Measurements from ENCODE around the gene SRCAP.

SRCAP gene

DNA sequence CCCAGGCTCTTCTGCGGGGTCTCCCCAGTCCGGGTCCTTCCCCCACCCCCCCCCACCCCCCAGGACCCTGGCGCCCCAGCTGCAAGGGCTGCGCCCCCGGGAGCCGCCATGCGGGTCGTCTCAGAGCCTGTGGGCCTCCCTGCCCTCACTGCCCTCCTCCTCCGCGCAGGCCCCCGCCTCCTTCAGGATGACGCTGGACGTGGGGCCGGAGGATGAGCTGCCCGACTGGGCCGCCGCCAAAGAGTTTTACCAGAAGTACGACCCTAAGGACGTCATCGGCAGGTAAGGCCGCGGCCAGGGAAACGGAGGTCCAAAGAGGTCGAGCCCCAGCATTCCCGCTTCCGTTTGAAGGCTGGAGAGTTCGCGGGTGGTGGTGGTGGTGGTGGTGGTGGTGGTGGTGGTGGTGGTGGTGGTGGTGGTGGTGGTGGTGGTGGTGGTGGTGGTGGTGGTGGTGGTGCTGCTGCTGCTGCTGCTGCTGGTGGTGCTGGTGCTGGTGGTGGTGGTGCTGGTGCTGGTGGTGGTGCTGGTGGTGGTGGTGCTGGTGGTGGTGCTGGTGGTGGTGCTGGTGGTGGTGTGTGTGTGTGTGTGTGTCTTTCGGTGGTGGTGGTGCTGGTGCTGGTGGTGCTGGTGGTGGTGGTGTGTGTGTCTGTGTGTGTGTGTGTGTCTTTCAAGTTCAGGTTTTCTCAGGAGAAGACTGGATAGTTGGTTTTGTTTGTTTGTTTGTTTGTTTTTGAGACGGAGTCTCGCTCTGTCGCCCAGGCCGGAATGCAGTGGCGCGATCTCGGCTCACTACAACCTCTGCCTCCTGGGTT, 49.9 kb downstream of the SRCAP start:
- Histone ChIP-seq H3K9me3 (ENCODE audit: control insufficient read depth, insufficient read depth, low read length) (no peaks in the 10 kb centered on the region), H3K4me3 (ENCODE audit: low read depth, low read length) (peak overlapping the region; percentile 72), H3K27me3 (ENCODE audit: control insufficient read depth, insufficient read depth, low read length) (no peaks in the 10 kb centered on the region), H3K36me3 (ENCODE audit: control insufficient read depth, insufficient read depth, low read length) (peaks cover 54% of the 10 kb centered on the region), H3K27ac (ENCODE audit: low read depth, low read length) (peak overlapping the region; percentile 80), H3K9ac (ENCODE audit: low read depth, low read length) (no peak overlapping the region), H3K4me1 (ENCODE audit: control insufficient read depth, insufficient read depth, low read length) (no peaks in the 10 kb centered on the region)

DNA sequence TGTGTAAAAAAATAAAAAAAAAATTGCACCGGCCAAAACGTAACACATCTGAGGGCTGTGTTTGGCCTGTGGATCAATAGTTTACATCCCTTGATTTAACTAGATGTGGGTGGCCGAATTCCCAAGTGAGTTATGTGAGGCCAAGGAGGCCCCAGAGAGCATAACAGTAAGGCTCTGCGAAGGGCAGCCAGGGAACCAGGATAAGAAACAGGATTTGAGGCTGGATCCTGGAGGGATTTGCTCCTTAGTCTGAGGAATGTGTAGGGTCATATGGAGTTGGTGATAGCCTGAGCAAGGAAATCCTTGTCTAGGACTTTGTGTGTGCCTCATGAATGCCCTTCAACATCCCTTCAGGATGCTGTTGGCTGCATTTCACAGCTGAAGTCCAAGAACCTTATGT, 51.2 kb downstream of the SRCAP start:
- no peaks in the 10 kb centered on the region for H3K4me1 ChIP-seq (ENCODE audit: control insufficient read depth, insufficient read depth, low read length)
- H3K4me3 ChIP-seq (ENCODE audit: low read depth, low read length), result no peak overlapping the region
- no peaks in the 10 kb centered on the region for H3K27me3 ChIP-seq (ENCODE audit: control insufficient read depth, insufficient read depth, low read length)
- H3K27ac ChIP-seq (ENCODE audit: low read depth, low read length), result no peak overlapping the region
- H3K9ac ChIP-seq (ENCODE audit: low read depth, low read length), result no peak overlapping the region
- no peaks in the 10 kb centered on the region for H3K9me3 ChIP-seq (ENCODE audit: control insufficient read depth, insufficient read depth, low read length)
- H3K36me3 ChIP-seq (ENCODE audit: control insufficient read depth, insufficient read depth, low read length), result peaks cover 51% of the 10 kb centered on the region

DNA sequence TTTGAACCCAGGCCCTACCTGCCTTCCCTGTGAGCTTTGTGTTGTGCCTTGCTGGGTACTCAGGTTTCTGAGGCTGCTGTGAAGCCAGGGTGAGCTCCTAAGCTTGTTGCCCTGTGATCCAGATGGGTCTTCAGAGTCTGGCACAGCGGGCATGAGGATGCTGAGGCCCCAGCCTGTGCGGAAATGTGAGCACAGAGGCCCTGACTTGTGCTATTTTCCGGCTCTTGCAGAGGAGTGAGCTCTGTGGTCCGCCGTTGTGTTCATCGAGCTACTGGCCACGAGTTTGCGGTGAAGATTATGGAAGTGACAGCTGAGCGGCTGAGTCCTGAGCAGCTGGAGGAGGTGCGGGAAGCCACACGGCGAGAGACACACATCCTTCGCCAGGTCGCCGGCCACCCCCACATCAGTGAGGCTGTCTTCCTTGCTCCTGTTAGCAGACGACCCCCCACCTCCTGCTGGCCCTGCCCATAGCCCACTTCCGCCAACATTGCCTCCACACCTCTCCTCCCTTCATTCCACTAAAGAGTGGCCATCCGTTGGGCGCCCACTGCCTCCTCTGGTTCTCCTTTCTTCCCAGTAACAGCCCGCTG, 52.0 kb downstream of the SRCAP start:
- H3K4me1 ChIP-seq (ENCODE audit: control insufficient read depth, insufficient read depth, low read length), result no peaks in the 10 kb centered on the region
- no peak overlapping the region for H3K4me3 ChIP-seq (ENCODE audit: low read depth, low read length)
- H3K9ac ChIP-seq (ENCODE audit: low read depth, low read length), result no peak overlapping the region
- H3K36me3 ChIP-seq (ENCODE audit: control insufficient read depth, insufficient read depth, low read length), result peaks cover 54% of the 10 kb centered on the region
- no peaks in the 10 kb centered on the region for H3K9me3 ChIP-seq (ENCODE audit: control insufficient read depth, insufficient read depth, low read length)
- no peaks in the 10 kb centered on the region for H3K27me3 ChIP-seq (ENCODE audit: control insufficient read depth, insufficient read depth, low read length)
- no peak overlapping the region for H3K27ac ChIP-seq (ENCODE audit: low read depth, low read length)

DNA sequence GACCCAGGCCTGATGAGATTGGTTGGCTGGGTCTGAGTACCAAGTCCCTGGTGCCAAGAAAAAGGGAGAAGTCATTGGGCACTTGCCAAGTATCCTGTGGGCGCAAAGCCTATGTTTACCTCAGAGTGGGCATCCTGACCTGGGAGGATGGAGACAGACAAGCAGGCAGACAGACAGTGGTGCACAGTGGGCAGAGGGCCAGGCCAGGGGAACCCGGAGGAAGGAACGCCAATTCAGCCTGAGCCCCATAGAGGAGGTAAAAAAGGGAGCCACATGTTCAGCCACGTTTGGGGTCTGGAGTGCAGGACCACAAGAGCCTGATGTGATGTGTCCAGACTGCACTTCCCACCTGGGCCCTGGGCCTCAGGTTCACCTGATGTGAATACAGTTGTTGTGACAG, 54.6 kb downstream of the SRCAP start:
- no peaks in the 10 kb centered on the region for H3K27me3 ChIP-seq (ENCODE audit: control insufficient read depth, insufficient read depth, low read length)

DNA sequence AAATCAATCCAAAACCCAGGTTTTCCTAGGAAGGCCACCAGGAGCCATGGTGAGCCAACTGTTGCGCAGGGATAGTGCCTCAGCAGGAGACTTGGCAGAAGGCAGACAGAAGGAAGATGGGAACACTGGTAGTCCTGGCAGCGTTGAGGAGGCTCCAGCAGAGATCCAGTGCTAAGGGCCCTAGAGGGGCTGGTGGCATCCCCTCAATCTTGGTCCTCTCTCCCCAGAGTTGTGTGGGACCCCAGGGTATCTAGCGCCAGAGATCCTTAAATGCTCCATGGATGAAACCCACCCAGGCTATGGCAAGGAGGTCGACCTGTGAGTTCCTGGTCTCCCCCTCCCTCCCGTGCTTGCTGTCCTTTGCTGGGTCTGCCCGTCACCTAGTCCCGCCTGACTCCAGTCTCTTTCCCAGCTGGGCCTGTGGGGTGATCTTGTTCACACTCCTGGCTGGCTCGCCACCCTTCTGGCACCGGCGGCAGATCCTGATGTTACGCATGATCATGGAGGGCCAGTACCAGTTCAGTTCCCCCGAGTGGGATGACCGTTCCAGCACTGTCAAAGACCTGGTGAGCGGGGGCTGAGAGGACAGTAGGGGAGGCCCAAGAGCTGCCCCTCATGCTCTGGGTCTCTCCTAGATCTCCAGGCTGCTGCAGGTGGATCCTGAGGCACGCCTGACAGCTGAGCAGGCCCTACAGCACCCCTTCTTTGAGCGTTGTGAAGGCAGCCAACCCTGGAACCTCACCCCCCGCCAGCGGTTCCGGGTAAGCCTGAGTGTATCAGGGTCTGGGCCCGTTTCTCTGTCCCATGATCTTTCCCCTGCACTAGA, 57.2 kb downstream of the SRCAP start:
- Histone ChIP-seq H3K36me3 (ENCODE audit: control insufficient read depth, insufficient read depth, low read length) (peaks cover 62% of the 10 kb centered on the region), H3K9me3 (ENCODE audit: control insufficient read depth, insufficient read depth, low read length) (no peaks in the 10 kb centered on the region), H3K4me1 (ENCODE audit: control insufficient read depth, insufficient read depth, low read length) (no peaks in the 10 kb centered on the region; the same call in 1 of the 2 replicates), H3K9ac (ENCODE audit: low read depth, low read length) (no peak overlapping the region), H3K27me3 (ENCODE audit: control insufficient read depth, insufficient read depth, low read length) (no peaks in the 10 kb centered on the region), H3K27ac (ENCODE audit: low read depth, low read length) (no peak overlapping the region), H3K4me3 (ENCODE audit: low read depth, low read length) (no peak overlapping the region)

More for the DNA sequence above, 54.6 kb downstream of the SRCAP start:
- H3K36me3 ChIP-seq (ENCODE audit: control insufficient read depth, insufficient read depth, low read length), result peaks cover 72% of the 10 kb centered on the region
- no peaks in the 10 kb centered on the region for H3K9me3 ChIP-seq (ENCODE audit: control insufficient read depth, insufficient read depth, low read length)
- H3K9ac ChIP-seq (ENCODE audit: low read depth, low read length), result no peak overlapping the region
- no peaks in the 10 kb centered on the region for H3K4me1 ChIP-seq (ENCODE audit: control insufficient read depth, insufficient read depth, low read length)
- H3K4me3 ChIP-seq (ENCODE audit: low read depth, low read length), result no peak overlapping the region
- no peak overlapping the region for H3K27ac ChIP-seq (ENCODE audit: low read depth, low read length)

DNA sequence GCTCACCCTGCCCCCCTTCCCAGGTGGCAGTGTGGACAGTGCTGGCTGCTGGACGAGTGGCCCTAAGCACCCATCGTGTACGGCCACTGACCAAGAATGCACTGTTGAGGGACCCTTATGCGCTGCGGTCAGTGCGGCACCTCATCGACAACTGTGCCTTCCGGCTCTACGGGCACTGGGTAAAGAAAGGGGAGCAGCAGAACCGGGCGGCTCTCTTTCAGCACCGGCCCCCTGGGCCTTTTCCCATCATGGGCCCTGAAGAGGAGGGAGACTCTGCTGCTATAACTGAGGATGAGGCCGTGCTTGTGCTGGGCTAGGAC, 57.8 kb downstream of the SRCAP start:
- peaks cover 57% of the 10 kb centered on the region for H3K36me3 ChIP-seq (ENCODE audit: control insufficient read depth, insufficient read depth, low read length)
- no peak overlapping the region for H3K9ac ChIP-seq (ENCODE audit: low read depth, low read length)
- no peaks in the 10 kb centered on the region; the same call in 1 of the 2 replicates for H3K4me1 ChIP-seq (ENCODE audit: control insufficient read depth, insufficient read depth, low read length)
- no peaks in the 10 kb centered on the region for H3K9me3 ChIP-seq (ENCODE audit: control insufficient read depth, insufficient read depth, low read length)
- H3K27ac ChIP-seq (ENCODE audit: low read depth, low read length), result no peak overlapping the region
- no peak overlapping the region for H3K4me3 ChIP-seq (ENCODE audit: low read depth, low read length)
- no peaks in the 10 kb centered on the region for H3K27me3 ChIP-seq (ENCODE audit: control insufficient read depth, insufficient read depth, low read length)

DNA sequence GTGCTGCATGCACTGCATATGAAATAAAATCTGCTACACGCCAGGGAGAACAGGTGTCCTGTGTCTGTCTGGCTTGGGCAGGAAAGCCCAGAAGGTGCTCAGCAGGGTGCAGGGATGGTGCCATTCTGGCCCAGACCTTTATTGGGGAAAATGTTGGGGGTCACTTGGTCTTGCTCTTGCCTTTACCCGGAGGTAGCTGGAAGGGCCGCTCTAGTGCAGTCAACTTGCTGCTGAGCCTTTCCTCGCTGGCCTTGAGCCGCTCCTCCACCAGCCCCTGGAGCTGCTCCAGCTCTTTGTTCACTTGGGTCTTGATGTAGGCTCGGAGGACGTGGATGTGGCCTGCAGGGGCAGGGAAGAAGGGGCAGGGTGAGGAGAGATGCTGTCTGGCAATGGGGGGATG, 58.3 kb downstream of the SRCAP start:
- Histone ChIP-seq H3K27me3 (ENCODE audit: control insufficient read depth, insufficient read depth, low read length) (no peaks in the 10 kb centered on the region), H3K9me3 (ENCODE audit: control insufficient read depth, insufficient read depth, low read length) (no peaks in the 10 kb centered on the region), H3K4me3 (ENCODE audit: low read depth, low read length) (no peak overlapping the region), H3K27ac (ENCODE audit: low read depth, low read length) (no peak overlapping the region), H3K9ac (ENCODE audit: low read depth, low read length) (no peak overlapping the region), H3K36me3 (ENCODE audit: control insufficient read depth, insufficient read depth, low read length) (peaks cover 54% of the 10 kb centered on the region), H3K4me1 (ENCODE audit: control insufficient read depth, insufficient read depth, low read length) (no peaks in the 10 kb centered on the region; the same call in 1 of the 2 replicates)

DNA sequence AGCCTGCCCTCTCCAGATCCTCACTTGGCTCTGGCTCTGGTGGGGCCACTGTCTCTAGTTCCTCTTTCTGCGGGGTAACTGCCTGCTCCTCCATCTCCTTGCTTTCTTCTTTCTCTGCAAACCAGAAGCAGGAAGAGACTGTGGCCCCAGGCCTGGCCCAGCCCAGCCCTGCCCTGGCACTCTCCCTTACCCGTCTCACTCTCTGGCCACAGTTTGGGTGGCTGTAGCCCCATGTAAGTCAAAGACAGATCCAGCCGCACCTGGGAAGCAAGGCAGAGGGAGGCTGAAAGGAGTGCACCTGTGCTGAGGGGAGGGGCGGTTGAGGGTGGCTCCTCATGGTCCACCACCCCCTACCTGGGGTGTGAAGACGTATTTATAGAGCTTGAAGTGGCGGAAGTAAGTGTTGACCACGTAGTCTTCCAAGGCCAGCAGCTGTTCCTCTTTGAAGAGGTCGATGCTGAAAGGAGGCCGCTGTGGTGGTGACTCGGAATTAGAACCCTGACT, 60.1 kb downstream of the SRCAP start:
- H3K9ac ChIP-seq (ENCODE audit: low read depth, low read length), result no peak overlapping the region

DNA sequence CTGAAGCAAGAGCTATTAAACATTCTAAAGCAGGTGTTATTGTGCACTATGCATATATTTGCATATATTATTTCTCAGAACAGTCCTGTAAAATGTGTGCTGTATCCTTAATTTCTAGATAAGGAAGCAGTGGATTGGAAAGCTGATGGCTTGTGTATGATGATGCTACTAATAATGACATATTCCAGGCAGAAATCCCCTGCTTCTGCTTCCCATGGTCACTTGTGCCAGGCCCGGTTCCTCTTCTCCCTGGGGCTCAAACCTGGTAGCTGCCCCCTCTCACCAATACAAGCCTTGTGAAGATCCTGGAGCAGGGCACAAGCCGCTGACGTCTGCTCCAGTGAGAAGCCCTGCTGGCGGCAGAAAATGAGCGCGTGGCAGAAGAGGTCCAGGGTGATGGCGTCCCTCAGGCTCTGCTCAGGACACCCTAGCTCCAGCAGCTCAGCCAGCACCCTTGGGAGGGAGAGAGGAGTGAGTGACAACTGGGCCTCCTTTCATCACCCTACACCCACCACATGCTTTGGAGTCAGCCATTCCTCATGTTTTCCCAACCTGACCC, 61.1 kb downstream of the SRCAP start:
- peaks cover 52% of the 10 kb centered on the region for H3K36me3 ChIP-seq (ENCODE audit: control insufficient read depth, insufficient read depth, low read length)
- H3K27ac ChIP-seq (ENCODE audit: low read depth, low read length), result no peak overlapping the region

More for the DNA sequence above, 60.1 kb downstream of the SRCAP start:
- Histone ChIP-seq H3K36me3 (ENCODE audit: control insufficient read depth, insufficient read depth, low read length) (peaks cover 50% of the 10 kb centered on the region), H3K27ac (ENCODE audit: low read depth, low read length) (no peak overlapping the region), H3K4me1 (ENCODE audit: control insufficient read depth, insufficient read depth, low read length) (peaks cover 3% of the 10 kb centered on the region; the same call in 1 of the 2 replicates), H3K9me3 (ENCODE audit: control insufficient read depth, insufficient read depth, low read length) (no peaks in the 10 kb centered on the region), H3K27me3 (ENCODE audit: control insufficient read depth, insufficient read depth, low read length) (no peaks in the 10 kb centered on the region), H3K4me3 (ENCODE audit: low read depth, low read length) (no peak overlapping the region)

DNA sequence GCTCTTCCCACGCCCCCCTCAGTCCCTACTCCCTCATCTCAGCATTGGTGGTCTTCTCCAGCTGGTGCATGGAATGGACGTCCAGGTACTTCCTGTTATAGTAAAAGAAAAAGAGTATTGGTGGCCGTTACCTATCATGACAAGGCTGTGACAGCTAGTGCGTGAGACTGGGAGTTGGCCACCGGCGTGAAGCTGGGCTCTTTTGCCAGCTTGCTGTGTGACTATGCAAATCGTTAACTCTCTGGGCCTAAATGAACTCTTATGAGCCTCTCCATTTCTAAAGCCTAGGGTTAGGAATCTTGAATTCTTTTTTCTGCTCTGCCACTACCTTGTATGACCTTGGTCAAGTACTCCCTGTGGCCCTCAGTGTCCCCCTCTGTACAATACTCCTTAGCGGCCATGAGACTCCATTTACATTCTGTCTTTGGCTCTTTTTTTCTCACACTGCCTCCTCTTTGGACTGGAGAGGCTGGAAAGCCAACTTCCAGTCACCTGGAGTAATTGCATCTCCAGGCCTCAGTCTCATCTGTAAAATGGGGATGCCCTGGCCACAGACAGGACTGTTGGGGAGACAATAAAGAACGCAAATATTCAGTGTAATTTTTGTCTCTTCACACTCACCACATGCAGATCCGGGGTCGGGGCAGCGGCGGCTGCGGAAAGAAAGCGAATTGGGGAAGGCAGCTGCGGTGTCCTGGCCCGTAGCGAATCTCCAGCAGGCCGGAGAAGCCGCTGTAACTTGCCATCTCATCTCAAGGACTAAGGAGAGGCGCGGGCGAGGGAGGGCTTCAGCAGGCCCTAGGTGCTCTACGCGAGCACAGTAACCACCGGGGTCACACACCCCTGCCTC, 61.8 kb downstream of the SRCAP start:
- H3K4me3 ChIP-seq (ENCODE audit: low read depth, low read length), result peak overlapping the region; percentile 91
- H3K4me1 ChIP-seq (ENCODE audit: control insufficient read depth, insufficient read depth, low read length), result peaks cover 3% of the 10 kb centered on the region; the same call in 1 of the 2 replicates
- H3K36me3 ChIP-seq (ENCODE audit: control insufficient read depth, insufficient read depth, low read length), result peaks cover 56% of the 10 kb centered on the region
- peak overlapping the region; percentile 88 for H3K27ac ChIP-seq (ENCODE audit: low read depth, low read length)
- H3K27me3 ChIP-seq (ENCODE audit: control insufficient read depth, insufficient read depth, low read length), result no peaks in the 10 kb centered on the region
- no peaks in the 10 kb centered on the region for H3K9me3 ChIP-seq (ENCODE audit: control insufficient read depth, insufficient read depth, low read length)
- H3K9ac ChIP-seq (ENCODE audit: low read depth, low read length), result no peak overlapping the region; the same call in 1 of the 2 replicates

More for the DNA sequence above, 61.1 kb downstream of the SRCAP start:
- H3K9ac ChIP-seq (ENCODE audit: low read depth, low read length), result no peak overlapping the region
- no peaks in the 10 kb centered on the region for H3K27me3 ChIP-seq (ENCODE audit: control insufficient read depth, insufficient read depth, low read length)
- peaks cover 3% of the 10 kb centered on the region; the same call in 1 of the 2 replicates for H3K4me1 ChIP-seq (ENCODE audit: control insufficient read depth, insufficient read depth, low read length)
- no peak overlapping the region for H3K4me3 ChIP-seq (ENCODE audit: low read depth, low read length)
- H3K9me3 ChIP-seq (ENCODE audit: control insufficient read depth, insufficient read depth, low read length), result no peaks in the 10 kb centered on the region
